ENCODE measurements around the gene CCDC88C. TPM values are rescaled to one million over a fixed set of nuclear protein-coding genes. Genes with fewer than 3 reads are reported as not detected.

CCDC88C gene
- total RNA-seq, 1 experiment from 2014 or later: 64.8 TPM

DNA sequence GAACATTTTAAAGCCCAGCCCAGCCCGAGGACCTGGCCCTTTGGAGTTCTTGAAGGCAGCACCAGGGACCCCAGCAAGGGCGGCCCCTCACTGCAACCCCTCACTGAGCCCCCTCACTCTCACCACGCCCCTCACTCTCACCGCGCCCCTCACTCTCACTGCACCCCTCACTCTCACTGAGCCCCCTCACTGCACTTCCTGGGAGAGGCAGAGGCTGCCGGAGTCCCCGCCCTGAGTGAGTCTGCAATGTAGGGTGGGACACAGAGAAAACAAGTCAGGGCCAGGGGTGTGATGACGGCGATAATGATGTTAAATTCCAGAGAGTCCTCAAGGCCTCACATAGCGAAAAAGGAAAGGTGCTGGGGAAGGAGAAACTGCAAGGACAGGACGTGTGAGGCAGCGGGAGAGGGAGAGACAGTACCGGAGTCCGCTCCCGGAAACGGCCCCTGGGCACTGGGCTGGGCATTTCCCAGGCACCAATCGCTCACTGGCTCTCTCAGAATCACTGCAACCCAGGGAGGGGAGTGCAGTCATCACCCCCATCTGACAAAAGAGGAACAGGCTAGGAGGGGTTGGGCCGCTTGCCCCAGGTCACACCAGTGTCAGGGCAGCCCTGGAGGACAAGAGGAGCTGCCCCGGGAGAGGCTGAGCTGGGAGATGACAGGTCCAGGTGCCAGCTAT lies 24.9 kb downstream of the CCDC88C start (continued):
- TF ChIP-seq, protein P1, sequence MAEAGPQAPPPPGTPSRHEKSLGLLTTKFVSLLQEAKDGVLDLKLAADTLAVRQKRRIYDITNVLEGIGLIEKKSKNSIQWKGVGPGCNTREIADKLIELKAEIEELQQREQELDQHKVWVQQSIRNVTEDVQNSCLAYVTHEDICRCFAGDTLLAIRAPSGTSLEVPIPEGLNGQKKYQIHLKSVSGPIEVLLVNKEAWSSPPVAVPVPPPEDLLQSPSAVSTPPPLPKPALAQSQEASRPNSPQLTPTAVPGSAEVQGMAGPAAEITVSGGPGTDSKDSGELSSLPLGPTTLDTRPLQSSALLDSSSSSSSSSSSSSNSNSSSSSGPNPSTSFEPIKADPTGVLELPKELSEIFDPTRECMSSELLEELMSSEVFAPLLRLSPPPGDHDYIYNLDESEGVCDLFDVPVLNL (CRISPR knock-in tag; IDR thresholded peaks at IDR 0.05; ENCODE audit: borderline replicate concordance, low read depth): no peak
- TF ChIP-seq, protein P2, sequence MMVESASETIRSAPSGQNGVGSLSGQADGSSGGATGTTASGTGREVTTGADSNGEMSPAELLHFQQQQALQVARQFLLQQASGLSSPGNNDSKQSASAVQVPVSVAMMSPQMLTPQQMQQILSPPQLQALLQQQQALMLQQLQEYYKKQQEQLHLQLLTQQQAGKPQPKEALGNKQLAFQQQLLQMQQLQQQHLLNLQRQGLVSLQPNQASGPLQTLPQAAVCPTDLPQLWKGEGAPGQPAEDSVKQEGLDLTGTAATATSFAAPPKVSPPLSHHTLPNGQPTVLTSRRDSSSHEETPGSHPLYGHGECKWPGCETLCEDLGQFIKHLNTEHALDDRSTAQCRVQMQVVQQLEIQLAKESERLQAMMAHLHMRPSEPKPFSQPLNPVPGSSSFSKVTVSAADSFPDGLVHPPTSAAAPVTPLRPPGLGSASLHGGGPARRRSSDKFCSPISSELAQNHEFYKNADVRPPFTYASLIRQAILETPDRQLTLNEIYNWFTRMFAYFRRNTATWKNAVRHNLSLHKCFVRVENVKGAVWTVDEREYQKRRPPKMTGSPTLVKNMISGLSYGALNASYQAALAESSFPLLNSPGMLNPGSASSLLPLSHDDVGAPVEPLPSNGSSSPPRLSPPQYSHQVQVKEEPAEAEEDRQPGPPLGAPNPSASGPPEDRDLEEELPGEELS (CRISPR knock-in tag; IDR thresholded peaks at IDR 0.05): no peak

DNA sequence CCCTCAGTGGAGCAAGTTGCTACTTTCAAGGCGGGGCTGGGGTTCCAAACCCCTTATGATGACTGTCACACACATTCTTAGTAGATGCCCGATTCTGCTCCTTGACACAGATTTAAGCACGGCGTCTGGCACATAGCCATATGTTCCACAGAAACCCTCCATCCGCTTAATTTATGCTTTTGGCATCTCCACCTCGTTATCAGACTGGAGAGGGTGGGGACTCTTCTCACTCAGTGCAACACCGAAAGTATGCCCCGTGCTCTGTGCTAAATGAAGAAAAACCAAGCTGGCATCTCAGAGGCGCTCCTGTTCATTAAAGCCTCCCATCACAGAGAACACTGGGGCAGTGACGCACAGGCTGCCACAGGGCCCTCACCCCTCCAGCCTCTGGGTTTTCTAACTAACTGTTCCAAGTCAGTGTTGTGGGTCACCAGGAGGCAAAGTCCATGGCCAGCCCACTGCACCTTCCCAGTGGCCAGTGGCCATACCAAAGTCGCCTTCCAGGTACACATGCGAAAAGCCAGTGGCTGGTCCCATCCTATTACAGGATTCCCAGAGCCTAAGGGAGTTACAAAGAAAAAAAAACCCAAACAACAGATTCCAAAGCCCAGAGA lies 27.3 kb downstream of the CCDC88C start:
- TF ChIP-seq GRHL2 (CRISPR knock-in tag; IDR thresholded peaks at IDR 0.05; ENCODE audit: insufficient replicate concordance, severe bottlenecking): no peak
- TF ChIP-seq, protein P2 (CRISPR knock-in tag; IDR thresholded peaks at IDR 0.05): no peak
- TF ChIP-seq ETV6 (CRISPR knock-in tag; IDR thresholded peaks at IDR 0.05): no peak
- TF ChIP-seq ZNF232 (CRISPR knock-in tag; IDR thresholded peaks at IDR 0.05): no peak
- no peak for TF ChIP-seq GTF2I (CRISPR knock-in tag; conservative IDR thresholded peaks at IDR 0.05)
- TF ChIP-seq CBFB (CRISPR knock-in tag; IDR thresholded peaks at IDR 0.05; ENCODE audit: low read depth): no peak
- no peak for TF ChIP-seq MXD4 (CRISPR knock-in tag; IDR thresholded peaks at IDR 0.05; ENCODE audit: borderline replicate concordance)
- TF ChIP-seq, protein P3, sequence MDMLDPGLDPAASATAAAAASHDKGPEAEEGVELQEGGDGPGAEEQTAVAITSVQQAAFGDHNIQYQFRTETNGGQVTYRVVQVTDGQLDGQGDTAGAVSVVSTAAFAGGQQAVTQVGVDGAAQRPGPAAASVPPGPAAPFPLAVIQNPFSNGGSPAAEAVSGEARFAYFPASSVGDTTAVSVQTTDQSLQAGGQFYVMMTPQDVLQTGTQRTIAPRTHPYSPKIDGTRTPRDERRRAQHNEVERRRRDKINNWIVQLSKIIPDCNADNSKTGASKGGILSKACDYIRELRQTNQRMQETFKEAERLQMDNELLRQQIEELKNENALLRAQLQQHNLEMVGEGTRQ (CRISPR knock-in tag; IDR thresholded peaks at IDR 0.05): no peak
- TF ChIP-seq, protein P4, sequence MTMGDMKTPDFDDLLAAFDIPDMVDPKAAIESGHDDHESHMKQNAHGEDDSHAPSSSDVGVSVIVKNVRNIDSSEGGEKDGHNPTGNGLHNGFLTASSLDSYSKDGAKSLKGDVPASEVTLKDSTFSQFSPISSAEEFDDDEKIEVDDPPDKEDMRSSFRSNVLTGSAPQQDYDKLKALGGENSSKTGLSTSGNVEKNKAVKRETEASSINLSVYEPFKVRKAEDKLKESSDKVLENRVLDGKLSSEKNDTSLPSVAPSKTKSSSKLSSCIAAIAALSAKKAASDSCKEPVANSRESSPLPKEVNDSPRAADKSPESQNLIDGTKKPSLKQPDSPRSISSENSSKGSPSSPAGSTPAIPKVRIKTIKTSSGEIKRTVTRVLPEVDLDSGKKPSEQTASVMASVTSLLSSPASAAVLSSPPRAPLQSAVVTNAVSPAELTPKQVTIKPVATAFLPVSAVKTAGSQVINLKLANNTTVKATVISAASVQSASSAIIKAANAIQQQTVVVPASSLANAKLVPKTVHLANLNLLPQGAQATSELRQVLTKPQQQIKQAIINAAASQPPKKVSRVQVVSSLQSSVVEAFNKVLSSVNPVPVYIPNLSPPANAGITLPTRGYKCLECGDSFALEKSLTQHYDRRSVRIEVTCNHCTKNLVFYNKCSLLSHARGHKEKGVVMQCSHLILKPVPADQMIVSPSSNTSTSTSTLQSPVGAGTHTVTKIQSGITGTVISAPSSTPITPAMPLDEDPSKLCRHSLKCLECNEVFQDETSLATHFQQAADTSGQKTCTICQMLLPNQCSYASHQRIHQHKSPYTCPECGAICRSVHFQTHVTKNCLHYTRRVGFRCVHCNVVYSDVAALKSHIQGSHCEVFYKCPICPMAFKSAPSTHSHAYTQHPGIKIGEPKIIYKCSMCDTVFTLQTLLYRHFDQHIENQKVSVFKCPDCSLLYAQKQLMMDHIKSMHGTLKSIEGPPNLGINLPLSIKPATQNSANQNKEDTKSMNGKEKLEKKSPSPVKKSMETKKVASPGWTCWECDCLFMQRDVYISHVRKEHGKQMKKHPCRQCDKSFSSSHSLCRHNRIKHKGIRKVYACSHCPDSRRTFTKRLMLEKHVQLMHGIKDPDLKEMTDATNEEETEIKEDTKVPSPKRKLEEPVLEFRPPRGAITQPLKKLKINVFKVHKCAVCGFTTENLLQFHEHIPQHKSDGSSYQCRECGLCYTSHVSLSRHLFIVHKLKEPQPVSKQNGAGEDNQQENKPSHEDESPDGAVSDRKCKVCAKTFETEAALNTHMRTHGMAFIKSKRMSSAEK (CRISPR knock-in tag; IDR thresholded peaks at IDR 0.05; ENCODE audit: borderline replicate concordance): no peak
- H3K9me3 Mint-ChIP-seq: peaks cover 4% of the 10 kb centered on the region
- H3K27ac Mint-ChIP-seq: 0 out of 2 replicates have a peak overlapping the region, but pooled peaks have one; percentile 43
- peaks cover 68% of the 10 kb centered on the region for H3K4me1 Mint-ChIP-seq
- peaks cover 6% of the 10 kb centered on the region for H3K36me3 Mint-ChIP-seq
- H3K4me3 Mint-ChIP-seq: no peak overlapping the region
- ChIA-PET CTCF (interaction anchor here (2.5 kb wide), 1 partner anchor 36 kb away, joined by 8 read pairs; no protein-coding TSS in a partner anchor), POLR2A (no interaction called here)
- no peak for DNase-seq (ENCODE audit: low spot score)
- no peak for ATAC-seq
- H3K27me3 Mint-ChIP-seq (ENCODE audit: low read depth): no peaks in the 10 kb centered on the region
